Measurements from ENCODE around the gene NPAS1.
A peak's percentile ranks its signal among the peaks of the same experiment; 100 is the strongest.

NPAS1 gene

GRCh38 chr19:47019431-47020041 lies at the start of gene NPAS1:
TSS of gene NPAS1 (plus strand) at chr19:47019837. CDS start at chr19:47021048, 1,211 bp downstream.
- DNase-seq (ENCODE audit: low spot score): peak; percentile 80

GRCh38 chr19:46970815-46971214 lies 48.8 kb upstream of the NPAS1 start:
- DNase-seq (ENCODE audit: low spot score): no peak

DNA sequence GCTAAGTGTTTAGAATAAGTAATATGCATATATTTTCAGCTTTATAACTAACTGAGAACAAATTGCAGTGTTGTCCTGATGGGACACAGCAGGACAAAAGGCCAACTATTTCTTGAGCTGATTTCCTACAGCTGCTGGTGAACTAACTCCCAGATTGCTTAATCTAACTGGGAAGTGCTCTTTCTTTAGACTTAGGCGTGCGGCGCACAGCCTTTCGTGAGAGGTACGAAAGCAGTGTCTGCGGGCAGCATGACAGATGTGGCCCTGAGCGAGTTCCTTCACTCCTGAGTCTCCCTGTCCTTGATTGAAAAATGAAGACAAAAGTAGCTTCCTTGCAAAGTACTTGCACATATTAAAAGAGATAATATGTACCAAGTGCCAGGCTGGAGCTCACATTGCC lies 47.3 kb upstream of the NPAS1 start:
- DNase-seq (ENCODE audit: low spot score): no peak

DNA sequence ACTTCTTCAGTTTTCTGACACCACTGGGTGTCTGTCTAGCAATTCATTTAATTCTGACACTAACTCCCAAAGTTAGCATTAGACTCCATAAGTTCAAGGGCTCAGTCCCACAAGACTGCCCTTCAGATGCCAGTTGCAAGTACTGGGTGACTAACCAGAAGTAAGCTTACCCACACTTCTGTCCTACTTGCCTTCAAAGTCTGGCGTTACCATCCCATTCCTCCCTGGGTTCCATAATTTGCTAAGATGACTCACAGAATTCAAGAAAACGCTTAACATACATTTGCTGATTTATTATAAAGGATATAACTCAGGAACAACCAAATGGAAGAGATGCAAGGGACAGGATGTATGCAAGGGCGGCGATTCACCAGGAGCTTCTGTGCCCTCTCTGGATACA lies 45.5 kb upstream of the NPAS1 start:
- no peak for DNase-seq (ENCODE audit: low spot score)

GRCh38 chr19:46975011-46975924 lies 44.4 kb upstream of the NPAS1 start:
- DNase-seq (ENCODE audit: low spot score): peak; percentile 83

DNA sequence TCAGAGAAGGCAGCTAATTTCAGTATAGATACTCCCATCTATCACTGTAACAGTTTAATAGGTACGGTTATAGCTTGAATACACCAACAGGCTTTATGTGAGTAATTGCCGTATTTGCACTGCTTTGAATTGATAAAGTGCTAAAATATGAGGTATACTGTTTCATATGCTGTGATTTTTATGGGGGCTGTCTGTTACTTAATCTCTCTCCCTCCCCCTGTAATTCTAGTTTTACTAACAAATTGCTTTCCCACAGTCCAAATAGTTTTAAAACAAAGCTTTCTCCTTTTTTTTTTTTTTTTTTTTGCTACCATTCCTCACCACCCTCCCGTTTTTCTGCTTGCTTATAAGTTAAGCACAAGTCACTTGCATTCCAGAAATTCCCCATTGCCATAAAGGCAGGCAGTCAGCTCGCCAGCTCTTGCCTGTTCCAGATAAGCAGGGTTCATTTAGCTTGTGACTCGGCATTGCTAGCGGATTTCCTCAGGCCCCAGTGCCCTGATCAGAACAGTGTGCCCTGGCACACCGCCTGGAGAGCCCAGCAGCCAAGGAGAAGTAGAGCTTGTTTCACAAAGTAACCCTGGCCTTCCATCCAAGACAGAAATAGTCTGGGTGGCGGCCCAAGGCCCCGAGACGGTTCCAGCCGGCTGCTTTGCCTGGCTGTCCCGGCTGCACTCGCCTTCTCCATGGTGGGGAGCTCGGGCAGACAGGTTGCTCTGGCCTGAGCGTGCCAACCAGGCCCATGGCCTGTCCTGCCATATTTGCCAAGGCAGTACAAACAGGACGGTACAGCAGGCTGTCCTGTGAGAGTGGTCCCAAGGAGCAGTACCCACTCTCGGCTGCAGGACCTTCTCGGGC lies 43.5 kb upstream of the NPAS1 start:
- no peak for DNase-seq (ENCODE audit: low spot score)

GRCh38 chr19:46976845-46977320 lies 42.8 kb upstream of the NPAS1 start:
- DNase-seq (ENCODE audit: low spot score): no peak

DNA sequence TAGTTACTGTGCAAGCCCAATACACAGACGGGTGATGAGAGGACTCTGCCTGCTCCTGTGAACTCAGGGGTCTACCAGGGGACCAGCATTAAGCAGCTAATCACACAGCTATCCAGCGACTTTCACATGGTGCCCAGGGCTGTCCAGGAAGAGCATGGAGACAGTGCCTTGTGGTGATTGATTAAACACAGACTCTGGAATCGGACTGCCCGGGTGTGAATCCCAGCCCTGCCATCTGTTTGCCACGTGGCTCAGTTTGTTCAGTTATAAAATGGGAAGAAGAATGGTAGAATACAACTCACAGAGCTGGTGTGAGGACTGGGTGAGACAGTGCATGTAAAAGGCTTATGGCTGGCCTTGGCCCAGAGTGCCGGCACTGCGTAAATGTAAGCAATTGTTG lies 42.1 kb upstream of the NPAS1 start:
- no peak for DNase-seq (ENCODE audit: low spot score)

GRCh38 chr19:46978171-46978869 lies 41.3 kb upstream of the NPAS1 start:
- DNase-seq (ENCODE audit: low spot score): no peak

DNA sequence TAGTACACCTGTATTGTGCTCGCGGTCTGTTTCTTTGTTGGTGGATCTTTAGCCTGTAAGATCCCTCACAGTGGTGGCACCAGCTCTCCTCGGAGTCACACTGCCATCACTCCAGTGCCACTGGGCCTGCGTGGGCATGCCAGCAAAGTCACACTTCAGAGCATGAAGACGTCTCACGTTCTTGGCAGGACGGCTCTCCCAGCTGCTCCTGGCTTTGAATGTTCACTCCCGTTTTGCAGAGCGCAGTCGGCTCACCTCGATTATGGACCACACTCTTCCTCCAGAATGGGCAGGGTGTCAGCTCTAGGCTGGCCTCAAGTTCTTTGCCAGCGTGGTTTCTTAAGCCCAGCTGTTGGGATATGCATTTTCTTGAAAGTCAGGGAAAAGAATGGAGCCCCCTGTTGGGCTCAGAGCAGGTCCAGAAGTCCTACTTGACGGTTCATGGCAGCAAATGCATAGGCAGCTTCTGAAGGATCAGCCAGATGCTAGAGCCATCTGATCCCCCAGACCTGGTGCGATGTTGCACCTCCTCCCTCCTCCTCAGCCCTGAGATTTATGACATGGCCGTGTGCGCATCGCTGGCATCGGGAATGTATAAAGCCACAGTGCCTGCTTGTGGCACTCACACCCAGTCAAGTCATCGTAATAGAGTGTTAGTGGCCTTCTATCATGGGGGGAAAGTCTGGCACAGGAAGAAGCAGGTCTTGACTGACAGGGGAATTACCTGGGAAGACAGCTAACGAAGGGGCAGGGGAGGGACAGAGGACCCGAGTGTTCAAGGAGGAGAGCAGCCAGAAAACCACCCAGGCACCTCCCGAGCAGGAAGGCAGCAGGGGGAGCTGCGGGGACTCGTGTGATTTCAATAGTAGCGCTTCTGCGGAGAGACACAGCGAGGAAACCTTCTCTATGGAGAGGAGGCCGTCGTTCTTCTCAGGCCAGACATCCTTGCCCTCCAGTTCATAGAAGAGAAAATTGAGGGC lies 40.2 kb upstream of the NPAS1 start:
- DNase-seq (ENCODE audit: low spot score): peak; percentile 60

- DNase-seq (ENCODE audit: low spot score): no peak
These were observed 38.9 kb upstream of the NPAS1 start for GRCh38 chr19:46980761-46981160.

GRCh38 chr19:46981286-46981945 lies 38.2 kb upstream of the NPAS1 start:
- DNase-seq (ENCODE audit: low spot score): no peak

- DNase-seq (ENCODE audit: low spot score): no peak
These were observed 36.5 kb upstream of the NPAS1 start for GRCh38 chr19:46983097-46983496.

GRCh38 chr19:46984077-46985010 lies 35.3 kb upstream of the NPAS1 start:
- DNase-seq (ENCODE audit: low spot score): no peak

GRCh38 chr19:46985542-46986415 lies 33.9 kb upstream of the NPAS1 start:
- DNase-seq (ENCODE audit: low spot score): no peak

GRCh38 chr19:46988614-46989230 lies 30.9 kb upstream of the NPAS1 start:
- DNase-seq (ENCODE audit: low spot score): no peak

GRCh38 chr19:46990991-46991676 lies 28.5 kb upstream of the NPAS1 start:
- peak; percentile 86 for DNase-seq (ENCODE audit: low spot score)
